MCF 10A (cell line): Measurements from ENCODE around the gene FTL. TPM values are rescaled to one million over a fixed set of nuclear protein-coding genes. Genes with fewer than 3 reads are reported as not detected.

ENCODE experiments used
- BruUV-seq: library from RNA; stranded (reverse); fragments of 400-500 nt; replicated peaks from 2 replicates; lab custom pipeline; 2021; lab: Mats Ljungman, UMichigan
- CTCF ChIA-PET: fragments of 300-600 bp; sonication (Branson Sonifier 250); formaldehyde crosslinking; extraction: SDS; loops from one replicate; lab custom pipeline; 2021; ENCODE audit warnings: antibody characterized with exemption, inconsistent platforms; lab: Yijun Ruan, JAX
- POLR2A ChIA-PET: fragments of 300-600, 350-650 bp; sonication (Branson Sonifier 250); formaldehyde crosslinking; extraction: SDS; loops from one replicate; lab custom pipeline; 2020; ENCODE audit warnings: antibody characterized with exemption, inconsistent platforms; lab: Yijun Ruan, JAX
- DNase-seq: peaks from one replicate; pipeline ENCODE4 v3.0.0-alpha.2; 2018; ENCODE audit not compliant: unreplicated experiment
- H3K27ac Mint-ChIP-seq: one replicate; pipeline ENCODE4 v1.8.0; 2022; ENCODE audit warnings: mild to moderate bottlenecking, low read depth, mixed read lengths; ENCODE audit not compliant: unreplicated experiment
- H3K27me3 Mint-ChIP-seq: one replicate; pipeline ENCODE4 v1.8.0; 2022; ENCODE audit warnings: mixed read lengths; ENCODE audit not compliant: insufficient read depth, unreplicated experiment
- H3K36me3 Mint-ChIP-seq: one replicate; pipeline ENCODE4 v1.8.0; 2022; ENCODE audit warnings: mild to moderate bottlenecking, moderate library complexity, mixed read lengths; ENCODE audit not compliant: insufficient read depth, unreplicated experiment
- H3K4me1 Mint-ChIP-seq: one replicate; pipeline ENCODE4 v1.8.0; 2022; ENCODE audit warnings: mixed read lengths; ENCODE audit not compliant: insufficient read depth, unreplicated experiment
- H3K4me3 Mint-ChIP-seq: one replicate; pipeline ENCODE4 v1.8.0; 2022; ENCODE audit warnings: mild to moderate bottlenecking, moderate library complexity, mixed read lengths; ENCODE audit not compliant: unreplicated experiment
- H3K9me3 Mint-ChIP-seq: one replicate; pipeline ENCODE4 v1.8.0; 2022; ENCODE audit warnings: mixed read lengths; ENCODE audit not compliant: unreplicated experiment
- CTCF ChIP-seq: fragments of 200-600 bp; IDR thresholded peaks from one replicate; pipeline ENCODE4 v1.8.0; 2022; ENCODE audit warnings: antibody characterized with exemption, mild to moderate bottlenecking; ENCODE audit not compliant: unreplicated experiment
- intact Hi-C: fragments of 100-400 bp; cut with micrococcal nuclease; formaldehyde crosslinking; loops from 2 replicates; pipeline ENCODE4 v1.14.1; 2022
- total RNA-seq: library from RNA; stranded (reverse); gene quantifications from 2 replicates; pipeline ENCODE4 v1.2.3, GENCODE V29; 2022

Gene FTL
- total RNA-seq, 1 experiment from 2014 or later, result 275 TPM

GRCh38 chr19:48959341-48960239 is 5.5 kb upstream of the FTL start:
- Mint-ChIP-seq H3K36me3 (peaks cover 65% of the 10 kb centered on the region), H3K4me3 (no peak overlapping the region), H3K27me3 (no peaks in the 10 kb centered on the region), H3K27ac (no peak overlapping the region), H3K4me1 (peaks cover 31% of the 10 kb centered on the region), H3K9me3 (no peaks in the 10 kb centered on the region)
- ChIA-PET POLR2A (interaction anchor here (0.6 to 4.1 kb wide), 3 partner anchors 33 to 60 kb away, joined by 3 to 23 read pairs (median 5); partner anchors contain the start of genes GYS1, NUCB1 and RUVBL2), CTCF (interaction anchor here (0.6 kb wide), 1 partner anchor 72 kb away, joined by 3 read pairs; no protein-coding TSS in a partner anchor)
- BruUV-seq, result no TSS peak
- no peak for TF ChIP-seq CTCF
- intact Hi-C loops, result no loop called here
- DNase-seq, result no peak

- ChIA-PET CTCF (interaction anchor here (0.6 to 1.1 kb wide), 2 partner anchors 10 to 184 kb away, joined by 3 to 4 read pairs; no protein-coding TSS in a partner anchor), POLR2A (interaction anchor here (4.1 kb wide), 1 partner anchor 31 kb away, joined by 23 read pairs; the partner anchor contains the start of genes GYS1 and RUVBL2)
- Mint-ChIP-seq H3K27me3 (no peaks in the 10 kb centered on the region), H3K27ac (no peak overlapping the region), H3K4me3 (no peak overlapping the region), H3K36me3 (peaks cover 70% of the 10 kb centered on the region), H3K4me1 (peaks cover 30% of the 10 kb centered on the region), H3K9me3 (no peaks in the 10 kb centered on the region)
- intact Hi-C loops, result no loop called here
- no peak for DNase-seq
- no TSS peak for BruUV-seq
- no peak for TF ChIP-seq CTCF
These were observed 4.0 kb upstream of the FTL start for GRCh38 chr19:48961051-48961649.

- intact Hi-C loops, result no loop called here
These were observed 3.5 kb upstream of the FTL start for GRCh38 chr19:48961673-48962028.

More at GRCh38 chr19:48961673-48962028, 3.5 kb upstream of the FTL start:
- ChIA-PET POLR2A (interaction anchor here (0.7 to 4.1 kb wide), 3 partner anchors 9 to 90 kb away, joined by 3 to 23 read pairs (median 4); partner anchors contain the start of genes GYS1, PPP1R15A and RUVBL2), CTCF (interaction anchor here (1.1 to 1.2 kb wide), 2 partner anchors 8 to 9 kb away, joined by 3 read pairs; no protein-coding TSS in a partner anchor)
- no TSS peak for BruUV-seq
- DNase-seq, result no peak
- peaks cover 34% of the 10 kb centered on the region for H3K4me1 Mint-ChIP-seq
- H3K36me3 Mint-ChIP-seq, result peaks cover 70% of the 10 kb centered on the region
- H3K4me3 Mint-ChIP-seq, result peak overlapping the region; percentile 21
- no peak for TF ChIP-seq CTCF
- no peaks in the 10 kb centered on the region for H3K9me3 Mint-ChIP-seq
- no peak overlapping the region for H3K27ac Mint-ChIP-seq
- H3K27me3 Mint-ChIP-seq, result no peaks in the 10 kb centered on the region
